ENCODE measurements around the gene KAZN.

DNA sequence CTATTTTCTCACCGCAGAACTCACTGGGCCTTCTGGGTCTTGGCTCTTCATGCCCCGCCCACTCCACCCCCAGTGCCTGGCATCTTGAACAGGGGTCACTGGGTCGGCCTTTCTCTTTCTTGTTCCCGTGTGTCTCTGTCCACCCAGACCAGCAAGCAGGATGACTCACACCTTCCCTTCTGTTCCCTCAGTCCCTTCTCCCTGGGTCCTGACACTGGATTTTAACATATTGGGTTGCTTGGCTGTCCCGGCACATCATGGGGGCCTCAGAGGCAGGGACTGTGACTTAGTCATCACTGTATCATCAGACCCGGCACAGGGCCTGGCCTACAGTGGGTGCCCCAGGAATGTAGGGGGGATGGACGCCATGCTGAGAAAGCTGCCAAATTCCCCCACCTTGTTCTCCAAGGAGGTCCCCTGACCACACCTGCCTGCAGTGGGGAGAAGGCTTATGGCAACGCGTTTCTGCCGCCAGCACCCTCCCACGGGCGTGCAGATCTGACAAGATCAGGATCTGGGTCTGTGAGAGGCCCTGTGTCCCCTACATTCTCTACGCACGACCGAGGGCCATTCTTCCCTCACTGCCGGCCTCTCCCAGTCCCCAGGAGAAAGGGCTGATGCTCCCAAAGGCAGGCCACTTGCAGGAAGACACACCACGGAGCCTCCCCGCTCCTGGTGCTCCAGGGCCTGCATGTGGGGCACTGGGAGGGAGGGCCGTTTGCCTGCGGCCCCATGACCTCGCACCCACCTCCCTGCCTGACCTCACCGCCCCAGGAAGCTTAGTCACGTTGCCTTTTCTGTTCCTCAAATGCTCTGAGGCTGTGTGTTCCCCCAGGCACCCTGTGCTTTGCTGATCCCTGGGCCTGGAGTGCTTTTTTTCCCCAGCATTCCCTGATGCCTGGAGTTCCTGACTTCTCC lies 397.9 kb downstream of the KAZN start:
- TF ChIP-seq, protein P1, sequence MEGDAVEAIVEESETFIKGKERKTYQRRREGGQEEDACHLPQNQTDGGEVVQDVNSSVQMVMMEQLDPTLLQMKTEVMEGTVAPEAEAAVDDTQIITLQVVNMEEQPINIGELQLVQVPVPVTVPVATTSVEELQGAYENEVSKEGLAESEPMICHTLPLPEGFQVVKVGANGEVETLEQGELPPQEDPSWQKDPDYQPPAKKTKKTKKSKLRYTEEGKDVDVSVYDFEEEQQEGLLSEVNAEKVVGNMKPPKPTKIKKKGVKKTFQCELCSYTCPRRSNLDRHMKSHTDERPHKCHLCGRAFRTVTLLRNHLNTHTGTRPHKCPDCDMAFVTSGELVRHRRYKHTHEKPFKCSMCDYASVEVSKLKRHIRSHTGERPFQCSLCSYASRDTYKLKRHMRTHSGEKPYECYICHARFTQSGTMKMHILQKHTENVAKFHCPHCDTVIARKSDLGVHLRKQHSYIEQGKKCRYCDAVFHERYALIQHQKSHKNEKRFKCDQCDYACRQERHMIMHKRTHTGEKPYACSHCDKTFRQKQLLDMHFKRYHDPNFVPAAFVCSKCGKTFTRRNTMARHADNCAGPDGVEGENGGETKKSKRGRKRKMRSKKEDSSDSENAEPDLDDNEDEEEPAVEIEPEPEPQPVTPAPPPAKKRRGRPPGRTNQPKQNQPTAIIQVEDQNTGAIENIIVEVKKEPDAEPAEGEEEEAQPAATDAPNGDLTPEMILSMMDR (tag by site-specific recombination; IDR thresholded peaks at IDR 0.05), result no peak
- TF ChIP-seq ZNF10 (tag by site-specific recombination; IDR thresholded peaks at IDR 0.05) (no peak), ZNF664 (tag by site-specific recombination; IDR thresholded peaks at IDR 0.05) (no peak), ZNF561 (tag by site-specific recombination; IDR thresholded peaks at IDR 0.05; ENCODE audit: borderline replicate concordance) (no peak)
- TF ChIP-seq, protein P2, sequence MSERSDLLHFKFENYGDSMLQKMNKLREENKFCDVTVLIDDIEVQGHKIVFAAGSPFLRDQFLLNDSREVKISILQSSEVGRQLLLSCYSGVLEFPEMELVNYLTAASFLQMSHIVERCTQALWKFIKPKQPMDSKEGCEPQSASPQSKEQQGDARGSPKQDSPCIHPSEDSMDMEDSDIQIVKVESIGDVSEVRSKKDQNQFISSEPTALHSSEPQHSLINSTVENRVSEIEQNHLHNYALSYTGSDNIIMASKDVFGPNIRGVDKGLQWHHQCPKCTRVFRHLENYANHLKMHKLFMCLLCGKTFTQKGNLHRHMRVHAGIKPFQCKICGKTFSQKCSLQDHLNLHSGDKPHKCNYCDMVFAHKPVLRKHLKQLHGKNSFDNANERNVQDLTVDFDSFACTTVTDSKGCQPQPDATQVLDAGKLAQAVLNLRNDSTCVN (tag by site-specific recombination; optimal IDR thresholded peaks at IDR 0.05), result no peak

All from HEK293 (cell line).